Smooth muscle cell (in vitro differentiated cells): ENCODE data around the gene FAM210A. TPM values are rescaled to one million over a fixed set of nuclear protein-coding genes. Genes with fewer than 3 reads are reported as not detected.

ENCODE experiments used
- DNase-seq: peaks from one replicate; lab custom pipeline; 2025; ENCODE audit not compliant: unreplicated experiment; lab: John Stamatoyannopoulos, UW
- H2AFZ ChIP-seq: fragments of 200-600 bp; sonication (generic); 2 replicates; pipeline ENCODE4 v1.6.0; 2016; ENCODE audit warnings: antibody characterized with exemption, low read depth, mild to moderate bottlenecking
- H3F3A ChIP-seq: fragments of 200-600 bp; sonication (generic); 2 replicates; pipeline ENCODE4 v1.6.0; 2017; ENCODE audit warnings: antibody characterized with exemption, low read depth
- H3K27ac ChIP-seq: fragments of 200-600 bp; sonication (generic); 2 replicates; pipeline ENCODE4 v1.5.1; 2016; ENCODE audit warnings: low read depth, mild to moderate bottlenecking
- H3K27me3 ChIP-seq: fragments of 200-600 bp; sonication (generic); 2 replicates; pipeline ENCODE4 v1.6.1; 2016; ENCODE audit warnings: low read depth, mild to moderate bottlenecking
- H3K36me3 ChIP-seq: fragments of 200-600 bp; sonication (generic); 2 replicates; pipeline ENCODE4 v1.5.1; 2016; ENCODE audit warnings: low read depth
- H3K4me1 ChIP-seq: fragments of 200-600 bp; sonication (generic); 2 replicates; pipeline ENCODE4 v1.5.1; 2016; ENCODE audit warnings: low read depth
- H3K4me2 ChIP-seq: fragments of 200-600 bp; sonication (generic); 2 replicates; pipeline ENCODE4 v1.6.0; 2016; ENCODE audit warnings: mild to moderate bottlenecking
- H3K4me3 ChIP-seq: fragments of 200-600 bp; sonication (generic); 2 replicates; pipeline ENCODE4 v1.5.1; 2016; ENCODE audit warnings: mild to moderate bottlenecking
- H3K79me2 ChIP-seq: fragments of 200-600 bp; sonication (generic); 2 replicates; pipeline ENCODE4 v1.6.0; 2016; ENCODE audit warnings: low read depth, mild to moderate bottlenecking
- H3K9ac ChIP-seq: fragments of 200-600 bp; sonication (generic); 2 replicates; pipeline ENCODE4 v1.6.0; 2016; ENCODE audit warnings: low read depth
- H3K9me3 ChIP-seq: fragments of 200-600 bp; sonication (generic); replicated peaks from 2 replicates; pipeline ENCODE4 v1.5.1; 2016; ENCODE audit warnings: low read depth
- H4K20me1 ChIP-seq: fragments of 200-600 bp; sonication (generic); 2 replicates; pipeline ENCODE4 v1.6.0; 2016; ENCODE audit warnings: low read depth
- CTCF ChIP-seq: fragments of 200-600 bp; sonication (generic); IDR thresholded peaks from 2 replicates; pipeline ENCODE4 v1.5.1; 2017; ENCODE audit warnings: borderline replicate concordance, mild to moderate bottlenecking, antibody characterized with exemption; ENCODE audit not compliant: insufficient read depth, poor library complexity, severe bottlenecking
- WGBS: methylation state at CpG from one replicate; pipeline ENCODE4 v1.1.7; 2016; ENCODE audit warnings: low lambda C conversion rate; 5-methylcytosine and 5-hydroxymethylcytosine counted together
- polyA plus RNA-seq: library from polyadenylated mRNA; unstranded; fragments of >200 nt; fragmentation: Nextera tagmentation; extraction: Ambion mirVana; gene quantifications from 2 replicates; pipeline ENCODE4 v1.2.1, GENCODE V29; 2016
- total RNA-seq: library from RNA; depleted of rRNA; stranded (reverse); fragments of >200 nt; gene quantifications from 2 replicates; pipeline ENCODE4 v1.2.3, GENCODE V29; 2014

The FAM210A gene
- total and polyA plus RNA-seq, 2 experiments from 2014 or later = 16.0 to 16.6 TPM

DNA sequence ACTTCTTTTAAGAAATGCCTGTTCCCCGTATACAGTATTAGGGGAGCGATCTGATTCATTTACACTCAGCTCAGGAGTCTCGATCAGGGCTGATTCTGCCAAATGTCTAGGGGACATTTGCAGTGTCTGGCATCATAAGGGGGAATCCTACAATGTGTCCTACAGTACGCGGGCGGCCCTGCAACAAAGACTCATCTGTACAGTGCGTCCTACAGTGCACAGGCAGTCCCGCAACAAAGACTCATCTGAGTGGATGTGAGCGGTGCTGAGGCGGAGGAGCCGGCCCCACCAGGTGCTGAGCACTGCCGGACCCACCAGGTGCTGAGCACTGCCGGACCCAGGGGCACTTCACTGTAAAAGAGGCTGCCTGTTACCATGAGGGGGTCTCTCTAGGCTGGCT is 102.5 kb downstream of the FAM210A start:
- Histone ChIP-seq H3F3A (no peaks in the 10 kb centered on the region), H3K79me2 (peaks cover under 1% of the 10 kb centered on the region), H3K36me3 (no peaks in the 10 kb centered on the region), H3K4me1 (no peaks in the 10 kb centered on the region), H3K27me3 (no peaks in the 10 kb centered on the region), H3K9me3 (no peaks in the 10 kb centered on the region), H4K20me1 (peaks cover 56% of the 10 kb centered on the region), H3K4me2 (no peak overlapping the region), H3K27ac (no peak overlapping the region), H3K4me3 (no peak overlapping the region), H2AFZ (no peak overlapping the region), H3K9ac (no peak overlapping the region)
- 95% methylated on average over 10 of the region's 13 CpGs for WGBS
- no peak for DNase-seq
- no peak for TF ChIP-seq CTCF

- no peak for TF ChIP-seq CTCF
- H3K36me3 ChIP-seq = no peaks in the 10 kb centered on the region
- H4K20me1 ChIP-seq = peaks cover 61% of the 10 kb centered on the region
- no peak overlapping the region for H3K4me3 ChIP-seq
- WGBS = 82% methylated on average over 10 of the region's 10 CpGs
- H3K4me2 ChIP-seq = no peak overlapping the region
- no peaks in the 10 kb centered on the region for H3K27me3 ChIP-seq
- H3K9ac ChIP-seq = no peak overlapping the region
- H3K27ac ChIP-seq = no peak overlapping the region
- peaks cover 6% of the 10 kb centered on the region for H3K79me2 ChIP-seq
- DNase-seq = no peak
- H3K9me3 ChIP-seq = no peaks in the 10 kb centered on the region
- H2AFZ ChIP-seq = no peak overlapping the region
- H3K4me1 ChIP-seq = no peaks in the 10 kb centered on the region
- H3F3A ChIP-seq = no peaks in the 10 kb centered on the region
These were observed 103.0 kb downstream of the FAM210A start for GRCh38 chr18:13623348-13623747.

GRCh38 chr18:13622751-13623150 is 103.6 kb downstream of the FAM210A start:
- Histone ChIP-seq H3K4me3 (no peak overlapping the region), H3F3A (no peaks in the 10 kb centered on the region), H3K27me3 (no peaks in the 10 kb centered on the region), H3K4me2 (no peak overlapping the region), H3K27ac (no peak overlapping the region), H3K9me3 (no peaks in the 10 kb centered on the region), H3K4me1 (no peaks in the 10 kb centered on the region), H4K20me1 (peaks cover 61% of the 10 kb centered on the region), H2AFZ (no peak overlapping the region), H3K79me2 (peaks cover 9% of the 10 kb centered on the region), H3K9ac (no peak overlapping the region), H3K36me3 (no peaks in the 10 kb centered on the region)
- no peak for TF ChIP-seq CTCF
- no peak for DNase-seq
- 98% methylated on average over 8 of the region's 8 CpGs for WGBS

GRCh38 chr18:13621886-13622619 is 104.3 kb downstream of the FAM210A start:
- Histone ChIP-seq H3K4me1 (no peaks in the 10 kb centered on the region), H3K9ac (no peak overlapping the region), H3K36me3 (no peaks in the 10 kb centered on the region), H3K4me2 (no peak overlapping the region), H3K4me3 (no peak overlapping the region), H4K20me1 (peaks cover 59% of the 10 kb centered on the region), H3K27me3 (no peaks in the 10 kb centered on the region), H2AFZ (no peak overlapping the region), H3K27ac (no peak overlapping the region), H3F3A (no peaks in the 10 kb centered on the region), H3K9me3 (no peaks in the 10 kb centered on the region), H3K79me2 (peaks cover 13% of the 10 kb centered on the region)
- no peak for TF ChIP-seq CTCF
- WGBS = 92% methylated on average over 19 of the region's 19 CpGs
- no peak for DNase-seq
